Measurements from ENCODE around the gene ASCC1. TPM values are rescaled to one million over a fixed set of nuclear protein-coding genes. Genes with fewer than 3 reads are reported as not detected.
A peak's percentile ranks its signal among the peaks of the same experiment; 100 is the strongest.

ASCC1 gene
- total and polyA plus RNA-seq, 8 donors: 4.3 to 142 (median 13.6) TPM

DNA sequence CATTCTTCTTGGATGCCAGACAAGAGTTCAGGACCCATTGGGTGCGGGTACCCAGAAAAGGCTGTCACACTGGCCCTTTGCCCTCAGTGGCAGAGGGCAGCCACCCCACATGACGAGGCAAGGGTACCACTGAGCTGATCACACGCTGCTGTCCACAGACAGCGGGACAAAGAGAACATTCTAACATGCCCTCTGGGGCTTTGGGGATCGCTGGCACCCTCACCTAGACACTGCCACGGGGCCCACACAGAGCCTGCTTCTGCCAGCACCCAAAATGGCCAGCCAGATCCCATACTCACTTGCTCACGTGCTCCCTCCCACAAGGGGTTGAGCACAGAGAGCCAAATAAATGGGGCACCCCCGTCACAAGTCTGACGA is 111.0 kb downstream of the ASCC1 start:
- intact Hi-C loops (cut with DNase I; ENCODE audit: low total_unique reads): no loop called here
- H3K4me3 ChIP-seq: no peak overlapping the region
- DNase-seq: no peak
- H3K9me3 ChIP-seq: no peaks in the 10 kb centered on the region
- peaks cover 0 to 15% (median 3%) of the 10 kb centered on the region in 4 donors for H3K4me1 ChIP-seq
- TF ChIP-seq EP300 (IDR thresholded peaks at IDR 0.05) (no peak), POLR2AphosphoS5 (IDR thresholded peaks at IDR 0.05) (no peak), POLR2A (IDR thresholded peaks at IDR 0.05) (no peak)
- TF ChIP-seq, protein P1, sequence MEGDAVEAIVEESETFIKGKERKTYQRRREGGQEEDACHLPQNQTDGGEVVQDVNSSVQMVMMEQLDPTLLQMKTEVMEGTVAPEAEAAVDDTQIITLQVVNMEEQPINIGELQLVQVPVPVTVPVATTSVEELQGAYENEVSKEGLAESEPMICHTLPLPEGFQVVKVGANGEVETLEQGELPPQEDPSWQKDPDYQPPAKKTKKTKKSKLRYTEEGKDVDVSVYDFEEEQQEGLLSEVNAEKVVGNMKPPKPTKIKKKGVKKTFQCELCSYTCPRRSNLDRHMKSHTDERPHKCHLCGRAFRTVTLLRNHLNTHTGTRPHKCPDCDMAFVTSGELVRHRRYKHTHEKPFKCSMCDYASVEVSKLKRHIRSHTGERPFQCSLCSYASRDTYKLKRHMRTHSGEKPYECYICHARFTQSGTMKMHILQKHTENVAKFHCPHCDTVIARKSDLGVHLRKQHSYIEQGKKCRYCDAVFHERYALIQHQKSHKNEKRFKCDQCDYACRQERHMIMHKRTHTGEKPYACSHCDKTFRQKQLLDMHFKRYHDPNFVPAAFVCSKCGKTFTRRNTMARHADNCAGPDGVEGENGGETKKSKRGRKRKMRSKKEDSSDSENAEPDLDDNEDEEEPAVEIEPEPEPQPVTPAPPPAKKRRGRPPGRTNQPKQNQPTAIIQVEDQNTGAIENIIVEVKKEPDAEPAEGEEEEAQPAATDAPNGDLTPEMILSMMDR (IDR thresholded peaks at IDR 0.05): no peak
- WGBS, 5 donors: 91 to 96% (median 95%) methylated on average over 9 of the region's 9 CpGs
- no peak overlapping the region for H3K27ac ChIP-seq
- H3K27me3 ChIP-seq: no peaks in the 10 kb centered on the region
- peaks cover 7 to 28% (median 27%) of the 10 kb centered on the region in 4 donors for H3K36me3 ChIP-seq

DNA sequence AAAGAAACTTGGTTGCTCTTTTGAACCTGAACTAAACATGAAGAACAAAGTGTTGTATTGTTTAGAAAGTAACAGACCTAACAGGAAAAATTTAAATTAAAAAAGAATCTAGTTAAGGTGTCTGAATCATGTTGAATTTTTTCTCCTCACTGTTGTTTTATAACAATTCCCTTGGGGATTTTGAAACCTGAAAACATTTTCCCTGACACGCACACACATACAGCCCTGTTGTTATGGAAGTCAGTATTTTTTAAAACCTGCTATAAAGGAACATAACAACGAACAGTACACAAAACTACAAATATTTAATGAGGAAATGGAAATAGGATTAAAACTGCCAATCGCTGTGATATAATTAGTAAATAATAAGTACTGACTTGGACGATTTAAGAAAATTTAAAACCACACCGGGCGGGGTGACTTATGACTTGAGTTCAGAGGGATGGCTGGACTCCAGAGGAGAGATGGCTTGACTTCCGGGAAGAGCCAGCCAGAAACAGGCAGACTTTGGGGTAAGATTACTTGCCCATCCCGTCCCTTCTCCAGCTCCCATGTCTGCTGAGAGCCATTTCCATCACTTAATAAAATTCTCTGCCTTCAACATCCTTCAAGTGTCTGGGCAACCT is 111.5 kb downstream of the ASCC1 start:
- WGBS, 5 donors: 36 to 58% (median 41%) methylated on average over 8 of the region's 8 CpGs
- Histone ChIP-seq H3K9me3 (no peaks in the 10 kb centered on the region), H3K4me1 (peaks cover 0 to 20% (median 4%) of the 10 kb centered on the region in 4 donors), H3K27ac (no peak overlapping the region), H3K4me3 (no peak overlapping the region), H3K27me3 (no peaks in the 10 kb centered on the region), H3K36me3 (peaks cover 7 to 28% (median 27%) of the 10 kb centered on the region in 4 donors)
- intact Hi-C loops (cut with DNase I; ENCODE audit: low total_unique reads): no loop called here
- no peak for TF ChIP-seq POLR2AphosphoS5 (IDR thresholded peaks at IDR 0.05)
- no peak for TF ChIP-seq EP300 (IDR thresholded peaks at IDR 0.05)
- TF ChIP-seq, protein P1 (IDR thresholded peaks at IDR 0.05): no peak
- TF ChIP-seq POLR2A (IDR thresholded peaks at IDR 0.05): no peak
- no peak for DNase-seq

DNA sequence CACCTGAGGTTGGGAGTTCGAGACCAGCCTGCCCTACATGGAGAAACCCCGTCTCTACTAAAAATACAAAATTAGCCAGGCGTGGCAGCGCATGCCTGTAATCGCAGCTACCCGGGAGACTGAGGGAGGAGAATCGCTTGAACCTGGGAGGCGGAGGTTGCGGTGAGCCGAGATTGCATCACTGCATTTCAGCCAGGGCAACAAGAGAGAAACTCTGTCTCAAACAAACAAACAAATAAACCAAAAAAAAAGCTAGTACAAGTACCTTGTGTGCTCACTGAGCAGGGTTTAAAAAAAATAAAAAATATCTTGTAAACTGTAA is 116.5 kb downstream of the ASCC1 start:
- Histone ChIP-seq H3K9me3 (no peaks in the 10 kb centered on the region), H3K36me3 (peaks cover 7 to 53% (median 39%) of the 10 kb centered on the region in 4 donors), H3K4me3 (no peak overlapping the region), H3K27ac (peak overlapping the region in 3 of 5 donors; percentile 65 to 71 (median 69)), H3K27me3 (no peaks in the 10 kb centered on the region), H3K4me1 (peaks cover 12 to 46% (median 24%) of the 10 kb centered on the region in 4 donors)
- intact Hi-C loops (cut with DNase I; ENCODE audit: low total_unique reads): no loop called here
- DNase-seq: no peak
- TF ChIP-seq EP300 (IDR thresholded peaks at IDR 0.05): no peak
- TF ChIP-seq POLR2AphosphoS5 (IDR thresholded peaks at IDR 0.05): no peak
- no peak for TF ChIP-seq POLR2A (IDR thresholded peaks at IDR 0.05)
- TF ChIP-seq, protein P1 (IDR thresholded peaks at IDR 0.05): no peak
- 94 to 98% (median 96%) methylated on average over 10 of the region's 10 CpGs for WGBS, 5 donors

DNA sequence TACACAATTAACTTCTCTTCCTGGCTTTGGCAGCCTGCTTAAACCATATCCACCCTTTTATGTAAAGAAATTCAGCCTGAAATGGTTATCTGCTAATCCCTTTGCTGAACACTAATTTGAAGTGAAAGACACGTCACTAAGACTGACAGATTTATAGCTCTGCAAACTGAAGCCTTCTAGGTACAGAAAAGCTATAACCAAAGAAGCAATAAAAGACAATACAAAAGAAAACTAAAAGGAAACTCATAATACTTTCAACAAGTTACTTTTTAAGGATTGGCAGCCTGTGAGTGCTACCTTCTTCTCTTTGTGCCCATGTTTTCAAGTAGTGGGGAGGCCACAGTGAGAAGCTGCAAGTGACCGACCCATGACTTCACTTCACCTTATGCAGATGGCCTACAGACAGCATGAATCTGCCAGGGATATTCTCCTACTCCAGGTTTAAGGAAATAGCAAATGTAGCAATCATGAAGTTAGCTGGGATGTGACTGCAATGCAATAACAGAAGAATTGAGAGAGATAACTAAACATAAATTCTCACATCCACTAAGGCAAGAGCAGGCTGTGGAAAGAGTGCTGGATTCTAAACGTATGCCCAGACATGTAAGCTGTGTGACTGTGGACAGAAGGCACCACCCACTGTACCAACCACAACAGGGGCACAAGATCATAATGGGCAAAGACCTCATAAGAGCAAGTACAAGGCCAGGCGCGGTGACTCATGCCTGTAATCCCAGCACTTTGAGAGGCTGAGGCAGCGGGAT is 117.1 kb downstream of the ASCC1 start:
- DNase-seq: peak in 1 of 2 donors; percentile 41

More for the DNA sequence above, 117.1 kb downstream of the ASCC1 start:
- H3K36me3 ChIP-seq: peaks cover 7 to 56% (median 39%) of the 10 kb centered on the region in 4 donors
- peak overlapping the region in 4 of 5 donors; percentile 40 to 71 (median 67) for H3K27ac ChIP-seq
- no peak overlapping the region for H3K4me3 ChIP-seq
- 71 to 82% (median 78%) methylated on average over 6 of the region's 6 CpGs for WGBS, 5 donors
- no peaks in the 10 kb centered on the region for H3K27me3 ChIP-seq
- peaks cover 12 to 41% (median 24%) of the 10 kb centered on the region in 4 donors for H3K4me1 ChIP-seq
- no peak for TF ChIP-seq POLR2AphosphoS5 (IDR thresholded peaks at IDR 0.05)
- no peak for TF ChIP-seq EP300 (IDR thresholded peaks at IDR 0.05)
- TF ChIP-seq, protein P1 (IDR thresholded peaks at IDR 0.05): no peak
- no peak for TF ChIP-seq POLR2A (IDR thresholded peaks at IDR 0.05)
- no peaks in the 10 kb centered on the region for H3K9me3 ChIP-seq
- intact Hi-C loops (cut with DNase I; ENCODE audit: low total_unique reads): no loop called here

All from stomach (tissue), 9 donors.